ENCODE measurements around the gene SPINT2.

SPINT2 gene

GRCh38 chr19:38252385-38252784 is 12.0 kb upstream of the SPINT2 start:
- H3K4me1 ChIP-seq (ENCODE audit: control insufficient read depth in 2 of 2, insufficient read depth in 1 of 2, low read depth in 1 of 2, low read length in 2 of 2) = peaks cover 25 to 40% of the 10 kb centered on the region in 2 donors
- H2AK5ac ChIP-seq (ENCODE audit: low read depth, low read length) = peak overlapping the region; percentile 9
- H3K36me3 ChIP-seq (replicated peaks in 1 of 2; ENCODE audit: control insufficient read depth in 2 of 2, insufficient read depth in 2 of 2, low read length in 2 of 2) = no peaks in the 10 kb centered on the region
- H3K4ac ChIP-seq (ENCODE audit: low read length) = no peak overlapping the region
- no peak overlapping the region for H3K9ac ChIP-seq (ENCODE audit: low read depth, low read length, poor library complexity)
- H3K79me1 ChIP-seq (ENCODE audit: low read depth, low read length) = no peaks in the 10 kb centered on the region
- H4K91ac ChIP-seq (ENCODE audit: low read depth, low read length, poor library complexity) = no peak overlapping the region
- H2BK12ac ChIP-seq (ENCODE audit: low read length) = no peak overlapping the region
- no peak for DNase-seq (ENCODE audit: low spot score)
- WGBS, 2 donors (ENCODE audit: extremely low coverage in 2 of 2, insufficient read length in 2 of 2, insufficient replicate concordance in 1 of 2) = no CpG with 5 or more reads among the region's 5 CpGs
- no peak overlapping the region for H3K4me2 ChIP-seq (ENCODE audit: insufficient read depth, low read length, poor library complexity, severe bottlenecking)
- H3K27ac ChIP-seq (replicated peaks; ENCODE audit: low read length) = no peak overlapping the region
- H3K4me3 ChIP-seq (ENCODE audit: low read length in 2 of 2) = peak overlapping the region in 1 of 2 donors; percentile 19
- no peak overlapping the region for H3K14ac ChIP-seq (ENCODE audit: low read length)
- H3K18ac ChIP-seq (ENCODE audit: low read length) = no peak overlapping the region
- no peak overlapping the region for H2BK120ac ChIP-seq (ENCODE audit: low read depth, low read length)
- H2BK5ac ChIP-seq (ENCODE audit: low read length) = no peak overlapping the region
- no peak overlapping the region for H2AFZ ChIP-seq (ENCODE audit: low read length)
- no peaks in the 10 kb centered on the region for H3K9me3 ChIP-seq (replicated peaks in 1 of 2; ENCODE audit: control insufficient read depth in 2 of 2, insufficient read depth in 1 of 2, low read depth in 1 of 2, low read length in 2 of 2)
- no peak overlapping the region for H2BK15ac ChIP-seq (ENCODE audit: low read length)
- no peak overlapping the region for H4K8ac ChIP-seq (ENCODE audit: low read depth, low read length)
- no peak overlapping the region for H3K23ac ChIP-seq (ENCODE audit: low read depth, low read length, poor library complexity)
- peaks cover 0 to 31% (median 14%) of the 10 kb centered on the region in 3 experiments for H3K27me3 ChIP-seq (ENCODE audit: control insufficient read depth in 3 of 3, insufficient read depth in 3 of 3, low read depth in 1 of 3, low read length in 3 of 3)

GRCh38 chr19:38252941-38253691 is 11.3 kb upstream of the SPINT2 start:
- Histone ChIP-seq H3K14ac (ENCODE audit: low read length) (peak overlapping the region; percentile 31), H2BK120ac (ENCODE audit: low read depth, low read length) (peak overlapping the region; percentile 82), H3K4ac (ENCODE audit: low read length) (no peak overlapping the region), H2BK12ac (ENCODE audit: low read length) (peak overlapping the region; percentile 88), H4K8ac (ENCODE audit: low read depth, low read length) (no peak overlapping the region), H3K4me1 (ENCODE audit: control insufficient read depth in 2 of 2, insufficient read depth in 1 of 2, low read depth in 1 of 2, low read length in 2 of 2) (peaks cover 23 to 40% of the 10 kb centered on the region in 2 donors), H3K4me2 (ENCODE audit: insufficient read depth, low read length, poor library complexity, severe bottlenecking) (no peak overlapping the region), H3K27me3 (ENCODE audit: control insufficient read depth in 3 of 3, insufficient read depth in 3 of 3, low read depth in 1 of 3, low read length in 3 of 3) (peaks cover 0 to 34% (median 14%) of the 10 kb centered on the region in 3 experiments), H3K23ac (ENCODE audit: low read depth, low read length, poor library complexity) (peak overlapping the region; percentile 47), H3K9ac (ENCODE audit: low read depth, low read length, poor library complexity) (peak overlapping the region; percentile 30), H3K79me1 (ENCODE audit: low read depth, low read length) (no peaks in the 10 kb centered on the region), H4K91ac (ENCODE audit: low read depth, low read length, poor library complexity) (no peak overlapping the region), H3K27ac (replicated peaks; ENCODE audit: low read length) (no peak overlapping the region), H3K36me3 (replicated peaks in 1 of 2; ENCODE audit: control insufficient read depth in 2 of 2, insufficient read depth in 2 of 2, low read length in 2 of 2) (no peaks in the 10 kb centered on the region), H3K9me3 (replicated peaks in 1 of 2; ENCODE audit: control insufficient read depth in 2 of 2, insufficient read depth in 1 of 2, low read depth in 1 of 2, low read length in 2 of 2) (no peaks in the 10 kb centered on the region), H2AK5ac (ENCODE audit: low read depth, low read length) (peak overlapping the region; percentile 88), H3K18ac (ENCODE audit: low read length) (peak overlapping the region; percentile 74), H2BK5ac (ENCODE audit: low read length) (no peak overlapping the region), H3K4me3 (ENCODE audit: low read length in 2 of 2) (no peak overlapping the region), H2BK15ac (ENCODE audit: low read length) (peak overlapping the region; percentile 52), H2AFZ (ENCODE audit: low read length) (peak overlapping the region; percentile 78)
- WGBS, 2 donors (ENCODE audit: extremely low coverage in 2 of 2, insufficient read length in 2 of 2, insufficient replicate concordance in 1 of 2) = no CpG with 5 or more reads among the region's 21 CpGs
- no peak for DNase-seq (ENCODE audit: low spot score)

GRCh38 chr19:38253788-38254187 is 10.6 kb upstream of the SPINT2 start:
- Histone ChIP-seq H2AK5ac (ENCODE audit: low read depth, low read length) (peak overlapping the region; percentile 88), H4K91ac (ENCODE audit: low read depth, low read length, poor library complexity) (no peak overlapping the region), H2AFZ (ENCODE audit: low read length) (no peak overlapping the region), H3K23ac (ENCODE audit: low read depth, low read length, poor library complexity) (peak overlapping the region; percentile 47), H3K36me3 (replicated peaks in 1 of 2; ENCODE audit: control insufficient read depth in 2 of 2, insufficient read depth in 2 of 2, low read length in 2 of 2) (no peaks in the 10 kb centered on the region), H3K9ac (ENCODE audit: low read depth, low read length, poor library complexity) (no peak overlapping the region), H3K9me3 (replicated peaks in 1 of 2; ENCODE audit: control insufficient read depth in 2 of 2, insufficient read depth in 1 of 2, low read depth in 1 of 2, low read length in 2 of 2) (no peaks in the 10 kb centered on the region), H3K14ac (ENCODE audit: low read length) (peak overlapping the region; percentile 4), H2BK12ac (ENCODE audit: low read length) (peak overlapping the region; percentile 88), H2BK120ac (ENCODE audit: low read depth, low read length) (peak overlapping the region; percentile 82), H3K79me1 (ENCODE audit: low read depth, low read length) (no peaks in the 10 kb centered on the region), H2BK5ac (ENCODE audit: low read length) (no peak overlapping the region), H4K8ac (ENCODE audit: low read depth, low read length) (no peak overlapping the region), H3K4me1 (ENCODE audit: control insufficient read depth in 2 of 2, insufficient read depth in 1 of 2, low read depth in 1 of 2, low read length in 2 of 2) (peaks cover 23 to 40% of the 10 kb centered on the region in 2 donors), H2BK15ac (ENCODE audit: low read length) (peak overlapping the region; percentile 52), H3K27me3 (ENCODE audit: control insufficient read depth in 3 of 3, insufficient read depth in 3 of 3, low read depth in 1 of 3, low read length in 3 of 3) (peaks cover 0 to 35% (median 14%) of the 10 kb centered on the region in 3 experiments), H3K4me2 (ENCODE audit: insufficient read depth, low read length, poor library complexity, severe bottlenecking) (no peak overlapping the region), H3K4ac (ENCODE audit: low read length) (no peak overlapping the region), H3K18ac (ENCODE audit: low read length) (peak overlapping the region; percentile 74), H3K4me3 (ENCODE audit: low read length in 2 of 2) (peak overlapping the region in 1 of 2 donors; percentile 55), H3K27ac (replicated peaks; ENCODE audit: low read length) (no peak overlapping the region)
- no peak for DNase-seq (ENCODE audit: low spot score)
- no CpG with 5 or more reads among the region's 5 CpGs for WGBS, 2 donors (ENCODE audit: extremely low coverage in 2 of 2, insufficient read length in 2 of 2, insufficient replicate concordance in 1 of 2)

GRCh38 chr19:38255383-38256014 is 8.9 kb upstream of the SPINT2 start:
- Histone ChIP-seq H4K91ac (ENCODE audit: low read depth, low read length, poor library complexity) (no peak overlapping the region), H3K27ac (replicated peaks; ENCODE audit: low read length) (no peak overlapping the region), H3K18ac (ENCODE audit: low read length) (peak overlapping the region; percentile 97), H2BK12ac (ENCODE audit: low read length) (no peak overlapping the region), H3K4me3 (ENCODE audit: low read length in 2 of 2) (peak overlapping the region in 1 of 2 donors; percentile 47), H3K14ac (ENCODE audit: low read length) (no peak overlapping the region), H3K9ac (ENCODE audit: low read depth, low read length, poor library complexity) (no peak overlapping the region), H2AFZ (ENCODE audit: low read length) (peak overlapping the region; percentile 89), H3K36me3 (replicated peaks in 1 of 2; ENCODE audit: control insufficient read depth in 2 of 2, insufficient read depth in 2 of 2, low read length in 2 of 2) (no peaks in the 10 kb centered on the region), H3K4me1 (ENCODE audit: control insufficient read depth in 2 of 2, insufficient read depth in 1 of 2, low read depth in 1 of 2, low read length in 2 of 2) (peaks cover 23 to 38% of the 10 kb centered on the region in 2 donors), H3K27me3 (ENCODE audit: control insufficient read depth in 3 of 3, insufficient read depth in 3 of 3, low read depth in 1 of 3, low read length in 3 of 3) (peaks cover 0 to 35% (median 14%) of the 10 kb centered on the region in 3 experiments), H3K4me2 (ENCODE audit: insufficient read depth, low read length, poor library complexity, severe bottlenecking) (peak overlapping the region; percentile 72), H3K9me3 (replicated peaks in 1 of 2; ENCODE audit: control insufficient read depth in 2 of 2, insufficient read depth in 1 of 2, low read depth in 1 of 2, low read length in 2 of 2) (no peaks in the 10 kb centered on the region), H3K4ac (ENCODE audit: low read length) (no peak overlapping the region), H2BK5ac (ENCODE audit: low read length) (no peak overlapping the region), H4K8ac (ENCODE audit: low read depth, low read length) (no peak overlapping the region), H2BK120ac (ENCODE audit: low read depth, low read length) (peak overlapping the region; percentile 63), H2BK15ac (ENCODE audit: low read length) (peak overlapping the region; percentile 92), H2AK5ac (ENCODE audit: low read depth, low read length) (no peak overlapping the region), H3K79me1 (ENCODE audit: low read depth, low read length) (no peaks in the 10 kb centered on the region), H3K23ac (ENCODE audit: low read depth, low read length, poor library complexity) (peak overlapping the region; percentile 85)
- no peak for DNase-seq (ENCODE audit: low spot score)
- whole genome bisulfite sequencing, 2 donors (ENCODE audit: extremely low coverage in 2 of 2, insufficient read length in 2 of 2, insufficient replicate concordance in 1 of 2) = no CpG with 5 or more reads among the region's 17 CpGs

Data from neuronal stem cell (in vitro differentiated cells).